SK-N-SH treated with all-trans-retinoic acid at 6 μM for 48 hours (cell line): ENCODE data around the gene PTGER3.

Experiments
- ATAC-seq: fragments of 200-7000 bp; cut with Tn5 transposase; 3 replicates; pipeline ENCODE4 v1.9.1; 2020; ENCODE audit warnings: mild to moderate bottlenecking, moderate library complexity
- ARNTL ChIP-seq: fragments of 450-650 bp; formaldehyde crosslinking; IDR thresholded peaks from 2 replicates; pipeline ENCODE4 v1.5.0; 2020; ENCODE audit warnings: low read depth, mild to moderate bottlenecking, moderate library complexity, borderline replicate concordance
- BACH2 ChIP-seq: fragments of 250-450 bp; sonication (Bioruptor Pico); IDR thresholded peaks from 2 replicates; pipeline ENCODE4 v1.9.0; 2021; ENCODE audit warnings: mild to moderate bottlenecking, borderline replicate concordance
- CSDC2 ChIP-seq: fragments of 250-450 bp; sonication (Bioruptor Pico); IDR thresholded peaks from 2 replicates; pipeline ENCODE4 v1.5.0; 2020; ENCODE audit warnings: mild to moderate bottlenecking, moderate library complexity
- ESRRG ChIP-seq: fragments of 250-450 bp; sonication (Bioruptor Pico); IDR thresholded peaks from 2 replicates; pipeline ENCODE4 v1.6.1; 2021; ENCODE audit warnings: mild to moderate bottlenecking
- GLIS3 ChIP-seq: fragments of 250-450 bp; sonication (Bioruptor Pico); IDR thresholded peaks from 2 replicates; pipeline ENCODE4 v1.5.0; 2020; ENCODE audit warnings: mild to moderate bottlenecking, moderate library complexity
- ISL1 ChIP-seq: fragments of 250-450 bp; sonication (Bioruptor Pico); IDR thresholded peaks from 2 replicates; pipeline ENCODE4 v2.1.2; 2022; ENCODE audit warnings: mild to moderate bottlenecking, moderate library complexity
- PATZ1 ChIP-seq: fragments of 250-450 bp; sonication (Bioruptor Pico); IDR thresholded peaks from 2 replicates; pipeline ENCODE4 v1.8.0; 2020; ENCODE audit warnings: mild to moderate bottlenecking, moderate library complexity, borderline replicate concordance
- POU6F1 ChIP-seq: fragments of 250-450 bp; sonication (Bioruptor Pico); IDR thresholded peaks from 2 replicates; pipeline ENCODE4 v1.8.0; 2021; ENCODE audit warnings: low read depth, mild to moderate bottlenecking, moderate library complexity, borderline replicate concordance
- PPARA ChIP-seq: fragments of 250-450 bp; sonication (Bioruptor Pico); IDR thresholded peaks from 2 replicates; pipeline ENCODE4 v1.5.0; 2020; ENCODE audit warnings: mild to moderate bottlenecking, borderline replicate concordance
- SNAI2 ChIP-seq: fragments of 250-450 bp; sonication (Bioruptor Pico); IDR thresholded peaks from 2 replicates; pipeline ENCODE4 v1.5.0; 2020; ENCODE audit warnings: mild to moderate bottlenecking, moderate library complexity
- TCF4 ChIP-seq: fragments of 250-450 bp; sonication (Bioruptor Pico); IDR thresholded peaks from 2 replicates; pipeline ENCODE4 v1.8.0; 2021; ENCODE audit warnings: mild to moderate bottlenecking, moderate library complexity, borderline replicate concordance
- TOX ChIP-seq: fragments of 250-450 bp; sonication (Bioruptor Pico); IDR thresholded peaks from 2 replicates; pipeline ENCODE4 v1.8.0; 2021; ENCODE audit warnings: mild to moderate bottlenecking, moderate library complexity, borderline replicate concordance
- ZC3H10 ChIP-seq: fragments of 250-450 bp; sonication (Bioruptor Pico); IDR thresholded peaks from 2 replicates; pipeline ENCODE4 v1.5.1; 2021; ENCODE audit warnings: mild to moderate bottlenecking, moderate library complexity
- ZFP3 ChIP-seq: fragments of 250-450 bp; sonication (Bioruptor Pico); IDR thresholded peaks from 2 replicates; pipeline ENCODE4 v1.5.0; 2020; ENCODE audit warnings: mild to moderate bottlenecking, moderate library complexity
- ZFP30 ChIP-seq: fragments of 450-650 bp; formaldehyde crosslinking; IDR thresholded peaks from 2 replicates; pipeline ENCODE4 v1.5.0; 2022; ENCODE audit warnings: mild to moderate bottlenecking, moderate library complexity
- ZNF565 ChIP-seq: fragments of 450-650 bp; formaldehyde crosslinking; conservative IDR thresholded peaks from 2 replicates; pipeline ENCODE4 v1.5.0; 2020; ENCODE audit warnings: low read depth, mild to moderate bottlenecking, moderate library complexity
- ZNF70 ChIP-seq: fragments of 450-650 bp; formaldehyde crosslinking; IDR thresholded peaks from 2 replicates; pipeline ENCODE4 v1.5.0; 2020; ENCODE audit warnings: mild to moderate bottlenecking, moderate library complexity
- ZNF8 ChIP-seq: fragments of 450-650 bp; formaldehyde crosslinking; IDR thresholded peaks from 2 replicates; pipeline ENCODE4 v1.5.0; 2020; ENCODE audit warnings: mild to moderate bottlenecking, moderate library complexity
- TF ChIP-seq, protein P1 (sequence below): fragments of 250-450 bp; sonication (Bioruptor Pico); IDR thresholded peaks from 2 replicates; pipeline ENCODE4 v1.5.0; 2020; ENCODE audit warnings: mild to moderate bottlenecking, moderate library complexity
- TF ChIP-seq, protein P2 (sequence below): fragments of 250-450 bp; sonication (Bioruptor Pico); IDR thresholded peaks from 2 replicates; pipeline ENCODE4 v1.5.1; 2020; ENCODE audit warnings: low read depth, mild to moderate bottlenecking, moderate library complexity
- TF ChIP-seq, protein P3 (sequence below): fragments of 250-450 bp; sonication (Bioruptor Pico); IDR thresholded peaks from 2 replicates; pipeline ENCODE4 v1.5.1; 2021; ENCODE audit warnings: mild to moderate bottlenecking, moderate library complexity

The PTGER3 gene

GRCh38 chr1:71038942-71039341 is 8.7 kb downstream of the PTGER3 start:
- ATAC-seq, result no peak
- TF ChIP-seq ZNF565 (CRISPR knock-in tag) (no peak), ZNF70 (CRISPR knock-in tag) (no peak), POU6F1 (CRISPR knock-in tag) (no peak), ZFP3 (CRISPR knock-in tag) (no peak), ZFP30 (CRISPR knock-in tag) (no peak), PPARA (CRISPR knock-in tag) (no peak), ESRRG (CRISPR knock-in tag) (no peak), CSDC2 (CRISPR knock-in tag) (no peak), ARNTL (CRISPR knock-in tag) (no peak), GLIS3 (no peak), ZNF8 (no peak), ISL1 (CRISPR knock-in tag) (no peak), SNAI2 (CRISPR knock-in tag) (no peak), BACH2 (CRISPR knock-in tag) (no peak), TOX (no peak), PATZ1 (no peak)
- TF ChIP-seq, protein P1, sequence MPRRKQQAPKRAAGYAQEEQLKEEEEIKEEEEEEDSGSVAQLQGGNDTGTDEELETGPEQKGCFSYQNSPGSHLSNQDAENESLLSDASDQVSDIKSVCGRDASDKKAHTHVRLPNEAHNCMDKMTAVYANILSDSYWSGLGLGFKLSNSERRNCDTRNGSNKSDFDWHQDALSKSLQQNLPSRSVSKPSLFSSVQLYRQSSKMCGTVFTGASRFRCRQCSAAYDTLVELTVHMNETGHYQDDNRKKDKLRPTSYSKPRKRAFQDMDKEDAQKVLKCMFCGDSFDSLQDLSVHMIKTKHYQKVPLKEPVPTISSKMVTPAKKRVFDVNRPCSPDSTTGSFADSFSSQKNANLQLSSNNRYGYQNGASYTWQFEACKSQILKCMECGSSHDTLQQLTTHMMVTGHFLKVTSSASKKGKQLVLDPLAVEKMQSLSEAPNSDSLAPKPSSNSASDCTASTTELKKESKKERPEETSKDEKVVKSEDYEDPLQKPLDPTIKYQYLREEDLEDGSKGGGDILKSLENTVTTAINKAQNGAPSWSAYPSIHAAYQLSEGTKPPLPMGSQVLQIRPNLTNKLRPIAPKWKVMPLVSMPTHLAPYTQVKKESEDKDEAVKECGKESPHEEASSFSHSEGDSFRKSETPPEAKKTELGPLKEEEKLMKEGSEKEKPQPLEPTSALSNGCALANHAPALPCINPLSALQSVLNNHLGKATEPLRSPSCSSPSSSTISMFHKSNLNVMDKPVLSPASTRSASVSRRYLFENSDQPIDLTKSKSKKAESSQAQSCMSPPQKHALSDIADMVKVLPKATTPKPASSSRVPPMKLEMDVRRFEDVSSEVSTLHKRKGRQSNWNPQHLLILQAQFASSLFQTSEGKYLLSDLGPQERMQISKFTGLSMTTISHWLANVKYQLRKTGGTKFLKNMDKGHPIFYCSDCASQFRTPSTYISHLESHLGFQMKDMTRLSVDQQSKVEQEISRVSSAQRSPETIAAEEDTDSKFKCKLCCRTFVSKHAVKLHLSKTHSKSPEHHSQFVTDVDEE (CRISPR knock-in tag), result no peak
- TF ChIP-seq, protein P2, sequence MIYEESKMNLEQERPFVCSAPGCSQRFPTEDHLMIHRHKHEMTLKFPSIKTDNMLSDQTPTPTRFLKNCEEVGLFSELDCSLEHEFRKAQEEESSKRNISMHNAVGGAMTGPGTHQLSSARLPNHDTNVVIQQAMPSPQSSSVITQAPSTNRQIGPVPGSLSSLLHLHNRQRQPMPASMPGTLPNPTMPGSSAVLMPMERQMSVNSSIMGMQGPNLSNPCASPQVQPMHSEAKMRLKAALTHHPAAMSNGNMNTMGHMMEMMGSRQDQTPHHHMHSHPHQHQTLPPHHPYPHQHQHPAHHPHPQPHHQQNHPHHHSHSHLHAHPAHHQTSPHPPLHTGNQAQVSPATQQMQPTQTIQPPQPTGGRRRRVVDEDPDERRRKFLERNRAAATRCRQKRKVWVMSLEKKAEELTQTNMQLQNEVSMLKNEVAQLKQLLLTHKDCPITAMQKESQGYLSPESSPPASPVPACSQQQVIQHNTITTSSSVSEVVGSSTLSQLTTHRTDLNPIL (CRISPR knock-in tag), result no peak
- TF ChIP-seq, all 23 proteins: peak for 0

DNA sequence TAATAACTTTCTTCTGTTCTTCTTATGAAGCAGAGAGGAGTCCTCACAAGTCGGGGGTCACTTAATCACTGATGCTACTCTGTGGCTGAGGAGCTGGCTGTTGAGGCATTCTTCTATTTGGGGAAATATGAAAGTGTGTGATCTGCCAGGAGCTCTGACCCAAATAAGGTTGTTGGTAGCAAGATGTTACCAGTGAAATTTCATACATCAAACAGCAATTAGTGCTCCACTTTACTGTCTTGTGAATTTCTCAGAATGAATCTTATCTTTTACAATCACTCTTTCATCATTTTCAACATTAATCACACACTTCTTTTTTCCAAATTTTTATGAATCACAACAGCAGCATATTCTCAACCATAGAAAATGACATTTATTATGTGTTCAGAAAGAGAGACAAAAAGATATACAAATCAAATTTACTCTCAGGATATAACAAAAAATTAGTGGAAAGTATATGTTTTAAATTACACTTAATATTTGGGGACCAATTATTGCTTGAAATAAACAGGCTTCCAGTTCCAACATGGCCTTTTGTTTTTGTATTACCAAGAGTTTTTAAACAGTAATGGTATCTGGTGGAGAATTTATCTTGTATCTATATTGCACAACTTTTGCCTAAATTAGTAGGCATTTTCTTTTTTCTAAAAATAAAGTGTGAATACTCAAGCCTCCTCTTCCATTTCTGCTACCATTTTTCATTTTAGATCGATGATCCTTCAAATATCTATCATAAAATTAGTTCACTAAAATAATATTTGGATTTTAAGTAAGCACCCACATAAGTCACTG is 9.6 kb downstream of the PTGER3 start:
- ATAC-seq, result no peak
- TF ChIP-seq PPARA (CRISPR knock-in tag) (no peak), ESRRG (CRISPR knock-in tag) (no peak), ZNF70 (CRISPR knock-in tag) (no peak), TOX (no peak), CSDC2 (CRISPR knock-in tag) (no peak), ARNTL (CRISPR knock-in tag) (no peak), ZFP3 (CRISPR knock-in tag) (no peak), ZC3H10 (CRISPR knock-in tag) (no peak), PATZ1 (no peak), SNAI2 (CRISPR knock-in tag) (no peak), ZFP30 (CRISPR knock-in tag) (no peak), ZNF8 (no peak), POU6F1 (CRISPR knock-in tag) (no peak), ZNF565 (CRISPR knock-in tag) (no peak), TCF4 (CRISPR knock-in tag) (no peak), GLIS3 (no peak)
- TF ChIP-seq, protein P3, sequence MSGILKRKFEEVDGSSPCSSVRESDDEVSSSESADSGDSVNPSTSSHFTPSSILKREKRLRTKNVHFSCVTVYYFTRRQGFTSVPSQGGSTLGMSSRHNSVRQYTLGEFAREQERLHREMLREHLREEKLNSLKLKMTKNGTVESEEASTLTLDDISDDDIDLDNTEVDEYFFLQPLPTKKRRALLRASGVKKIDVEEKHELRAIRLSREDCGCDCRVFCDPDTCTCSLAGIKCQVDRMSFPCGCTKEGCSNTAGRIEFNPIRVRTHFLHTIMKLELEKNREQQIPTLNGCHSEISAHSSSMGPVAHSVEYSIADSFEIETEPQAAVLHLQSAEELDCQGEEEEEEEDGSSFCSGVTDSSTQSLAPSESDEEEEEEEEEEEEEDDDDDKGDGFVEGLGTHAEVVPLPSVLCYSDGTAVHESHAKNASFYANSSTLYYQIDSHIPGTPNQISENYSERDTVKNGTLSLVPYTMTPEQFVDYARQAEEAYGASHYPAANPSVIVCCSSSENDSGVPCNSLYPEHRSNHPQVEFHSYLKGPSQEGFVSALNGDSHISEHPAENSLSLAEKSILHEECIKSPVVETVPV (CRISPR knock-in tag), result no peak
- TF ChIP-seq, protein P1 (CRISPR knock-in tag), result no peak
